Neuron (in vitro differentiated cells): ENCODE data around the gene PLS3.
"Not testable (repeated sequence)": the region's sequence is repeated elsewhere in the genome, so short reads cannot be mapped to it uniquely, and the experiment has no call there.

ENCODE experiments used
- H2AFZ ChIP-seq: one replicate; pipeline ENCODE4 v1.6.1; 2013; ENCODE audit warnings: low read depth, mild to moderate bottlenecking, inconsistent platforms, low read length, moderate library complexity
- H3K27me3 ChIP-seq: one replicate; pipeline ENCODE4 v1.6.1; 2013; ENCODE audit warnings: low read length; ENCODE audit not compliant: insufficient read depth
- H3K36me3 ChIP-seq: one replicate; pipeline ENCODE4 v1.6.1; 2013; ENCODE audit warnings: low read length; ENCODE audit not compliant: insufficient read depth
- H3K4me1 ChIP-seq: one replicate; pipeline ENCODE4 v1.6.1; 2013; ENCODE audit warnings: low read length; ENCODE audit not compliant: insufficient read depth
- H3K4me3 ChIP-seq: 2 replicates; pipeline ENCODE4 v1.5.1; 2013; ENCODE audit warnings: mild to moderate bottlenecking, low read length, moderate library complexity
- H3K9me3 ChIP-seq: one replicate; pipeline ENCODE4 v1.6.1; 2013; ENCODE audit warnings: low read length

PLS3 gene

GRCh38 chrX:115598556-115598955 is 37.6 kb downstream of the PLS3 start:
- no peak overlapping the region for H2AFZ ChIP-seq
- peaks cover 8% of the 10 kb centered on the region for H3K4me1 ChIP-seq
- no peaks in the 10 kb centered on the region for H3K9me3 ChIP-seq
- H3K4me3 ChIP-seq, result no peak overlapping the region
- no peaks in the 10 kb centered on the region for H3K36me3 ChIP-seq
- H3K27me3 ChIP-seq, result peaks cover 2% of the 10 kb centered on the region

GRCh38 chrX:115602308-115602707 is 41.3 kb downstream of the PLS3 start:
- Histone ChIP-seq H3K9me3 (no peaks in the 10 kb centered on the region), H3K4me1 (no peaks in the 10 kb centered on the region), H2AFZ (no peak overlapping the region), H3K27me3 (peaks cover under 1% of the 10 kb centered on the region), H3K36me3 (no peaks in the 10 kb centered on the region), H3K4me3 (no peak overlapping the region)

GRCh38 chrX:115602729-115603389 is 41.9 kb downstream of the PLS3 start:
- Histone ChIP-seq H3K9me3 (no peaks in the 10 kb centered on the region), H3K4me3 (no peak overlapping the region), H3K36me3 (no peaks in the 10 kb centered on the region), H3K27me3 (no peaks in the 10 kb centered on the region), H3K4me1 (no peaks in the 10 kb centered on the region), H2AFZ (no peak overlapping the region)

- H3K4me1 ChIP-seq, result no peaks in the 10 kb centered on the region
- H3K36me3 ChIP-seq, result no peaks in the 10 kb centered on the region
- H3K9me3 ChIP-seq, result no peaks in the 10 kb centered on the region
- no peak overlapping the region for H2AFZ ChIP-seq
- no peak overlapping the region for H3K4me3 ChIP-seq
- peaks cover 1% of the 10 kb centered on the region for H3K27me3 ChIP-seq
Measured at GRCh38 chrX:115603534-115604074, 42.6 kb downstream of the PLS3 start.

- Histone ChIP-seq H3K4me1 (no peaks in the 10 kb centered on the region), H3K36me3 (no peaks in the 10 kb centered on the region), H3K9me3 (no peaks in the 10 kb centered on the region), H2AFZ (no peak overlapping the region), H3K27me3 (peaks cover 3% of the 10 kb centered on the region), H3K4me3 (no peak overlapping the region)
Measured at GRCh38 chrX:115606861-115607260, 45.9 kb downstream of the PLS3 start.

- Histone ChIP-seq H3K4me1 (no peaks in the 10 kb centered on the region), H3K4me3 (no peak overlapping the region), H2AFZ (no peak overlapping the region), H3K36me3 (no peaks in the 10 kb centered on the region), H3K27me3 (peaks cover 3% of the 10 kb centered on the region), H3K9me3 (no peaks in the 10 kb centered on the region)
Measured at GRCh38 chrX:115609621-115610020, 48.6 kb downstream of the PLS3 start.

- Histone ChIP-seq H3K4me3 (no peak overlapping the region), H3K36me3 (no peaks in the 10 kb centered on the region), H3K4me1 (peaks cover 2% of the 10 kb centered on the region), H3K27me3 (no peaks in the 10 kb centered on the region), H3K9me3 (no peaks in the 10 kb centered on the region), H2AFZ (no peak overlapping the region)
Measured at GRCh38 chrX:115616943-115617563, 56.1 kb downstream of the PLS3 start.

- no peak overlapping the region for H2AFZ ChIP-seq
- H3K27me3 ChIP-seq, result no peaks in the 10 kb centered on the region
- H3K4me1 ChIP-seq, result peaks cover 4% of the 10 kb centered on the region
- H3K36me3 ChIP-seq, result no peaks in the 10 kb centered on the region
- H3K9me3 ChIP-seq, result no peaks in the 10 kb centered on the region
- no peak overlapping the region for H3K4me3 ChIP-seq
Measured at GRCh38 chrX:115622534-115622933, 61.6 kb downstream of the PLS3 start.

- Histone ChIP-seq H3K4me3 (no peak overlapping the region), H3K36me3 (no peaks in the 10 kb centered on the region), H3K4me1 (peaks cover 4% of the 10 kb centered on the region), H3K9me3 (no peaks in the 10 kb centered on the region), H3K27me3 (no peaks in the 10 kb centered on the region), H2AFZ (no peak overlapping the region)
Measured at GRCh38 chrX:115624916-115625315, 63.9 kb downstream of the PLS3 start.

- no peaks in the 10 kb centered on the region for H3K36me3 ChIP-seq
- H2AFZ ChIP-seq, result no peak overlapping the region
- H3K27me3 ChIP-seq, result no peaks in the 10 kb centered on the region
- peaks cover 4% of the 10 kb centered on the region for H3K4me1 ChIP-seq
- no peaks in the 10 kb centered on the region for H3K9me3 ChIP-seq
- no peak overlapping the region for H3K4me3 ChIP-seq
Measured at GRCh38 chrX:115625572-115626301, 64.8 kb downstream of the PLS3 start.

- H2AFZ ChIP-seq, result no peak overlapping the region
- H3K36me3 ChIP-seq, result no peaks in the 10 kb centered on the region
- H3K9me3 ChIP-seq, result no peaks in the 10 kb centered on the region
- H3K4me3 ChIP-seq, result no peak overlapping the region
- no peaks in the 10 kb centered on the region for H3K27me3 ChIP-seq
- H3K4me1 ChIP-seq, result peaks cover 4% of the 10 kb centered on the region
Measured at GRCh38 chrX:115630204-115630603, 69.2 kb downstream of the PLS3 start.

GRCh38 chrX:115632455-115632854 is 71.5 kb downstream of the PLS3 start:
- Histone ChIP-seq H3K4me3 (no peak overlapping the region), H3K27me3 (no peaks in the 10 kb centered on the region), H3K4me1 (no peaks in the 10 kb centered on the region), H2AFZ (no peak overlapping the region), H3K9me3 (no peaks in the 10 kb centered on the region), H3K36me3 (no peaks in the 10 kb centered on the region)

- not testable (repeated sequence) for H3K36me3 ChIP-seq, H3K4me3 ChIP-seq, H2AFZ ChIP-seq, H3K27me3 ChIP-seq, H3K4me1 ChIP-seq, H3K9me3 ChIP-seq
Measured at GRCh38 chrX:115633397-115633796, 72.4 kb downstream of the PLS3 start.
